ENCODE data around the gene CASZ1.

The CASZ1 gene

GRCh38 chr1:10824821-10825540 is 28.5 kb upstream of the CASZ1 start:
- no peak for DNase-seq

- DNase-seq, result no peak
Observed at GRCh38 chr1:10823000-10823401, 26.6 kb upstream of the CASZ1 start.

GRCh38 chr1:10821388-10821787 is 24.9 kb upstream of the CASZ1 start:
- DNase-seq, result no peak

- DNase-seq, result no peak
Observed at GRCh38 chr1:10820422-10820821, 24.0 kb upstream of the CASZ1 start.

- no peak for DNase-seq
Observed at GRCh38 chr1:10819198-10819901, 22.9 kb upstream of the CASZ1 start.

- no peak for DNase-seq
Observed at GRCh38 chr1:10818262-10819197, 22.1 kb upstream of the CASZ1 start.

- DNase-seq, result no peak
Observed at GRCh38 chr1:10816743-10817369, 20.4 kb upstream of the CASZ1 start.

GRCh38 chr1:10816233-10816632 is 19.8 kb upstream of the CASZ1 start:
- no peak for DNase-seq

- no peak for DNase-seq
Observed at GRCh38 chr1:10815858-10816195, 19.4 kb upstream of the CASZ1 start.

- no peak for DNase-seq
Observed at GRCh38 chr1:10814976-10815857, 18.8 kb upstream of the CASZ1 start.

GRCh38 chr1:10814312-10814711 is 17.9 kb upstream of the CASZ1 start:
- DNase-seq, result no peak

- no peak for DNase-seq
Observed at GRCh38 chr1:10813799-10814198, 17.4 kb upstream of the CASZ1 start.

- no peak for DNase-seq
Observed at GRCh38 chr1:10812387-10812915, 16.0 kb upstream of the CASZ1 start.

- DNase-seq, result no peak
Observed at GRCh38 chr1:10808441-10808840, 12.0 kb upstream of the CASZ1 start.

- no peak for DNase-seq
Observed at GRCh38 chr1:10806966-10807365, 10.5 kb upstream of the CASZ1 start.

GRCh38 chr1:10803971-10804820 is 7.8 kb upstream of the CASZ1 start:
- DNase-seq, result no peak

GRCh38 chr1:10802944-10803715 is 6.7 kb upstream of the CASZ1 start:
- DNase-seq, result no peak

- DNase-seq, result no peak
Observed at GRCh38 chr1:10800778-10801177, 4.3 kb upstream of the CASZ1 start.

GRCh38 chr1:10799726-10800125 is 3.3 kb upstream of the CASZ1 start:
- DNase-seq, result no peak

Measured in CD4-positive, alpha-beta T cell treated with Interleukin-12 subunit alpha and Interleukin-12 subunit beta, for 1 hour (primary cell).